Activated naive CD8-positive, alpha-beta T cell treated with anti-CD3 and anti-CD28 coated beads, Interleukin-2, amount 50 U/mL, for 16 hours (primary cell): ENCODE data around the gene IGF2BP2.

Experiments used
- DNase-seq: peaks from one replicate; pipeline ENCODE4 v3.0.0-alpha.2; 2020; ENCODE audit warnings: low read depth, low spot score

Gene IGF2BP2

DNA sequence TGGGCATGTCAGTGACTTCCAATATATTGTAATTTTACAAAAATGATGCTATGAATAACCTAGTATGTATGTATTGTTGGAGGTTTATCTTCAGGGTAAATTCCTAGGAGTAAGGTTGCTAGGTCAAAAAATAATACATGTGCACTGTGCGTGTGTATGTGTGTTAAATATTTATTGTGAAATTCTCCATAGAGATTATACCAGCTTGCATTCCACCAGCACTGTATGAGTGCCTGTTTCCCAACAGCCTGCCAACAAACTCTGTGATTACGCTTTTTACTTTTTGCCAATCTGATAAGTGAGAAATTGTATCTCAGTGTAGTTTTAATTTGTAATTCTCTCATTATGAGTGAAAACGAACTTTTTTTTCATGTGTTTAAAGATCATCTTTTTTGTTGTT lies 12.6 kb upstream of the IGF2BP2 start:
- no peak for DNase-seq

DNA sequence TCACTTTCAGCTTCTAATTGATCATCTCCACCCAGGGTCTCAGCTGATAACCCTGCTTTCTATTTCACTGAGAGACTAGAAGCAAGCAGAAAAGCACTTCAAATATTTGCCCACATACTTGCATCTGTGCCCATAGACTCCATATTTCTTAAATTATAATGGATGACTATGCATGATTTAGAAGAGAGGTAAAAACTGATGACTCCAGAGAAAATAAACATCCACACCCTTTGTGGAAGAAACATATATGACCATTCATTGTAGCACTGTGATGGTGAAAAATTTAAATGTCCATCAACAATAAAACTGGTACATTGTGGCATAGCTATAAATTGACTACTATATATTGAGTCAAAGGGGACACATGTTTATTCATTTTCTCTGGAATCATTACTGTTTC lies 7.1 kb upstream of the IGF2BP2 start:
- DNase-seq = no peak

DNA sequence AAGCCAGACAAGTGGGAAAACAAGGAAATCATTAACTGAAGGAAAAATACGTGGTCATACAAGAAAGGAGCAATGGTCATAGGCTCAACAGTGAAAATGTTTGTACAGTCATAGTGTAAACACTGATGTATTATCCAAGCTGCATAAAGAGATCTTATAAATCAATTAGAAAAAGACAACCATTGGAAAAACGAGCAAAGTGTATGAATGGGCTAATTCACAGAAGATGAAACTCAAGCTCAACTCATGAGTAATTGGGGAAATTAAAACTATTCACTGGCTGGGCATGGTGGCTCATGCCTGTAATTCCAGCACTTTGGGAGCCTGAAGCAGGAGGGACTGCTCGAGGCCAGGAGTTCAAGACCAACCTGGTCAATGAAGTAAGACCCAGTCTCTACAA lies 6.4 kb upstream of the IGF2BP2 start:
- DNase-seq = no peak

- no peak for DNase-seq
These were observed 5.4 kb upstream of the IGF2BP2 start for GRCh38 chr3:185830018-185830797.

GRCh38 chr3:185828755-185829154 lies 3.9 kb upstream of the IGF2BP2 start:
- DNase-seq = no peak

DNA sequence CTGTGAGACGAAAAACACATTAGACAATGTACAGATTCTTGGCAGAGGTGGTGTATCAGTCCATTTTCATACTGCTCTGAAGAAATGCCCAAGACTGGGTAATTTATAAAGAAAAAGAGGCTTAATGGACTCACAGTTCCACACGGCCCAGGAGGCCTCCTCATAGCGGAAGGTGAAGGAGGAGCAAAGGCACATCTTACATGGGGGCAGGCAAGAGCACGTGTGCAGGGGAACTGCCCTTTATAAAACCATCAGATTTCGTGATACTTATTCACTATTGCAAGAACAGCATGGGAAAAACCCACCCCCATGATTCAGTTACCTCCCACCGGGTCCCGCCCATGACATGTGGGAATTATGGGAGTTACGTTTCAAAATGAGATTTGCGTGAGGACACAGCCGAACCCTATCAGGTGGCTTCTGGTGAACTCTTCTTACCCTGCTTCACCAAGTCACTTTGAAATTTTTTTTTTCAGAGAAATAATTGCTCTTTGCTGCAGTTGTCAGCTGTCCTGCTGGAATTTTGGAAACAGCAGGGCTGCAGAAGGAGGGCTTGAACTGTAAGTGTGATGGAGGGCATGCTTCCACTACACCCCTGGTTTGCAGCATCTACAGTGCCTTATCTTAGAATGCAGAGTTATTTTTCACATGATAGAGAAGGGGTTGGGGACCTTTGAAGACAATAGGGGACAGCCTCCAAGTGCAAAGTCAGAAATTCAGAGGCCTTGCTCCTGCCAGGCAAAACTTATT lies 2.9 kb upstream of the IGF2BP2 start:
- no peak for DNase-seq

- DNase-seq = no peak
These were observed 1.0 kb upstream of the IGF2BP2 start for GRCh38 chr3:185825639-185826481.

GRCh38 chr3:185824051-185825005 lies 514 bp downstream of the IGF2BP2 start:
- DNase-seq = no peak

GRCh38 chr3:185823078-185824044 lies 1.5 kb downstream of the IGF2BP2 start:
- DNase-seq = no peak

GRCh38 chr3:185822221-185823000 lies 2.4 kb downstream of the IGF2BP2 start:
- no peak for DNase-seq

- DNase-seq = no peak
These were observed 3.7 kb downstream of the IGF2BP2 start for GRCh38 chr3:185820973-185821758.

DNA sequence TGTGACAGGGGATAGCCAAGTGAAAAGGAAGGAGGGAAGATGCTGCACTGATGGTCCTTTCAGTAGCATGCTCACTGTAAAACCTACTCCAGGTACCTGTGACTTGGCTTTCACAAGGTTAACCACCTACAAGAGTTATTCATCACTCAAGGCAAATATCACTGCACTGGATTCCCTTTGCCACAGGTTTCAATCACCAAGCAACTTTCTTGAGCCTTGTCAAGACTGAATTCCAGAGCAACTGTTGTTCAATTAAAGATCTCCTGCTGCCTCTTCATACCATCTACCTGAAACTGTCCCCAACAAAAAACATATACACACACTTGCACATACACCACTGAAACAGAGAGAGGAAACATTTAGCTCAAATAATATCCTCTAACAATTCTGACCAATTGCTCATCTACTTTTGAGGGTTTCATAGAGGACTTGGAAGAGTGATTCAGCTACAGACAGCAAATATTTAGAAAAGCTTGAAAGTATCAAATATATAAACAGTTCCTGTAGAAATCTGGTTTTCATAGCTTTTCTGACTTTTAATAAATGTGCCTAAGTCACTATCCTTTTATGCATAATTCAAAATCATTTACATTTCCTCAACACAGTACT lies 6.5 kb downstream of the IGF2BP2 start:
- DNase-seq = no peak

DNA sequence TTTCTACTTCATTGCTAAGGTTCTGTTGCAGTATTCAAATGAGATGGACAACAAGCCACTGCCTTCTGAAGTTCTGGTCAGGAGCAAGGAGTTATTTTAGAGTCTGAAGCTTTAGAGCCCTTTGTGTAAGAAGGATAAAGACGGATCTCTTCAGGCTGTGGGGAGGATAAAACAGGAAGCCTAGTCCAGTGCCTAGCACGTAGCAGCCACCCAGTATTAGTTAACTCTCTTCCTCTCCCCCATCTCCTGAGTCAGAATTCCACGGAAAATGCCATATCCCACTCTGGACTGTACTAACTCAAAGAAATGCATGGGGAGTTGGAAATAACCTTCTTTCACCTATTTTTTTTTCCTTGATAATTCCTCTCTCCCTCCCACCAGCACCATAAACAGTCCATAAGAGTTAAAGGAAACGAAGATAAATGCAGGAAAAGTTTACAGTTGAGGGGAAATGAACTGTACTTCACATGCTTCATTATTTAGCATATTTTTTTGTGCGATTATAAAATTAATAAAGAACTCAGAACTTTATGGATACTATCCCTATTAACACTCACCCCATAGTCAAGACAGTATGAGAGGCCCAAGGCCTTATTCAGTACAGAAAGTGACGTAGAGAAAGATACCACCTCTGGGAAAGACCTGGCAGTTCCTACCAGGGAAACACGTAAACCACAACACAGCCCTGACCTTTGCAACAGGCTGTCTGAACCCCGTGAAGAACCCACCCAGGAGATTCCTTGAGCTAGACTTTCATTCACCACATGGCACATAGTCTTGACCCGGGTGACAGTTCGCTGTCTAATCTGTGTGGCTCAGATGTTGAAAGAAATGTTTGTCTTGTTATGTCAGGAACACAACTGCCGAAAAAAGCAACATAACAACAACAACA lies 9.2 kb downstream of the IGF2BP2 start:
- no peak for DNase-seq

DNA sequence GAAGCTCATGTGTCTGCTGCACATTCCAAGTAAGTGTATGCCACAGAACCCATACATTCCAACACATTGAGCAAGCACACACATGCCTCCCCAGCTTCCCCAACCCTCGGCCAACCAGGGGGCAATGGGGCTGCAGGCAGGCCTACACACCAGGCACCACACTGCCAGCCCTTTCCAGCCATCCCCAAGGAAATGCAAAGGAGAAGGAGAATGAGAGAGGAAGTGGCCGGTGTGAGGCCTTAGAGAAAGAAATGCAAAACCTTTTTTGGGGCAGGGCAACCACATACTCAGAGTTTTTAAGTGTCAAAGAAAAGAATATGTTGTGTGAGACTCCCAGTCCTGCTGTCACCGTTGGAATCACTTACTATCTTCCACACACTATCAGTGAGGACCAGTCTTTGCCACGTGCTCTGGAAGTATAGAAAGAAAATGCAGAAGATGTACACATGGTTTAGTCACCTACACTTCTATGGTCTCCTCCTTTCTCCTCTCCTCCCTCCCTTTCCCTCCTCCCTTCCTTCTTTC lies 11.1 kb downstream of the IGF2BP2 start:
- no peak for DNase-seq

DNA sequence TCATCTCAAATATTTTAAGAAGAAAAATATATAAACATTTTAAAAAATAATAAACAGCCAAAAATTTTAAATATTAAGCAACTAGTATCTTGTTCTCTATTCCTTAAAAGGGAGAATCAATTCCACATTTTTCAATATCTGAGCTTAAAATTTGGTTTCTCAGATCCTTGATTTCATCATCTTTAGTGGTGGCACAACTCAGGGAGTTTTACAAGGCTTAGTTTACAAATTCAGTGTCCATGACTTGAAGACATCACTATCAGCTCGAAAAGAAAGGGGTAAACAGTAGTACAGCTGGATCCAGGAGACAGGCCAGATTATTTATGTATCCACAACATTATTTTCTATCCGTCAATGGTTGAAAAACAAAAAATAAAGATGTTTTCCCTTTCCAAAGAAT lies 11.6 kb downstream of the IGF2BP2 start:
- no peak for DNase-seq

DNA sequence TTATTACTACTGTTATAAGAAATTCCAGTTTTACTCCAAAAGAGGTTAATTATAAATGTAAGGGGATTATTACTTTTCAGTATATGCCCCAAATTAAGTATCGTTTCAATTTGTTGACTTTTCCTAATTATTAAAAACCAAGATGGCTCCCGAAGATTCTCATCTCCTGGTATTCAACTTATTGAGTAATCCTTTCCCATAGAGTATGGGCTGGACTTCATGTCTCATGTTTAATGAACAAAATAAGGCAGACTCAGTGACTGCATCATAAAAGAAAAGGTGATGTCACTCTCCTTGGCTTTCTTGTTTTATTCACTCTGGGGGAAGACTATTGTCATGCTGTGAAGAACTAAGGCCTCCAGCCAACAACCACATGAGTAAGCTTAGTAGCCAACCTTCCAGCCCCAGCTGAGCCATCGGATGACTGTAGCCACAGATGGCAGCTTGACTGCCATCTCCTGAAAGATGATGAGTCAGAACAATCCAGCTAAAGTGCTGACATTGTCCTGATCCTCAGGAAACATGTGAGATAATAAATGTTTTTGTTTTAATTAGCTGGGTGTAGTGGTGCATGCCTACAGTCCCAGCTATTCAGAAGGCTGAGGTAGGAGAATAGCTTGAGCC lies 17.3 kb downstream of the IGF2BP2 start:
- no peak for DNase-seq
